Measurements from ENCODE around the gene TRPV5. TPM values are rescaled to one million over a fixed set of nuclear protein-coding genes. Genes with fewer than 3 reads are reported as not detected.

The TRPV5 gene
- total and polyA plus RNA-seq, 2 experiments from 2014 or later, result not detected

DNA sequence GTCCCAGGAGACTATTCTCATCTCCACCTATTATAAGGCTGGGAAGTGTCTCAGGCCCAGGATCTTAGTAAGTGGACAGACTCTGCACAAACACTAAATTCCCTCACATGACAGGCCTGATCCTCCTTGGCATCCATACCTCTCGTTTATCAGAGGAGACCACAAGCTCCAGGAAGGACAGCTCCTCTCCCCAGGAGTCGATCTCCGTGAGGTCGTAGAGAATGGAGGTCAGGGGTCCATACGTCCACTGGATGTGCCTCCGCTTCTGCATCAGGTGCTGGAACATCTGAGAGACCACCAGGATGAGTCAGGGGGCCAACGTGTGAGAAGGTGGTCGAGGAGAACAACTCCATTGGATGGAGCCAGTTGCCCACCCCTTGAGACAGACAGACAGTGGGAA is 5.6 kb downstream of the TRPV5 start:
- DNase-seq, result no peak
- Histone ChIP-seq H3K9me2 (ENCODE audit: insufficient read depth) (no peaks in the 10 kb centered on the region), H2AFZ (no peak overlapping the region), H3K9me3 (ENCODE audit: low read depth) (no peaks in the 10 kb centered on the region), H3K4me2 (ENCODE audit: unreplicated experiment) (no peak overlapping the region), H3K79me2 (ENCODE audit: insufficient read depth) (no peaks in the 10 kb centered on the region), H3K27me3 (replicated peaks; ENCODE audit: insufficient read depth) (no peaks in the 10 kb centered on the region; the same call in none of the 2 replicates), H3K9ac (no peak overlapping the region), H3K4me1 (ENCODE audit: insufficient read depth) (no peaks in the 10 kb centered on the region), H4K20me1 (ENCODE audit: insufficient read depth) (no peaks in the 10 kb centered on the region), H3K36me3 (ENCODE audit: low read depth) (no peaks in the 10 kb centered on the region), H3F3A (ENCODE audit: insufficient read depth) (no peaks in the 10 kb centered on the region), H3K4me3 (no peak overlapping the region), H3K27ac (no peak overlapping the region)
- 15 to 23% methylated on average over 8 of the region's 8 CpGs for WGBS, 2 experiments (ENCODE audit: low coverage in 1 of 2, low lambda C conversion rate in 2 of 2, missing lambda C conversion rate in 2 of 2)
- TF ChIP-seq EZH2phosphoT487 (IDR thresholded peaks at IDR 0.05; ENCODE audit: insufficient read depth, low read depth) (no peak), EZH2 (IDR thresholded peaks at IDR 0.05; ENCODE audit: insufficient read depth, poor library complexity, severe bottlenecking) (no peak)
- in situ Hi-C loops (cut with MboI), result no loop called here

DNA sequence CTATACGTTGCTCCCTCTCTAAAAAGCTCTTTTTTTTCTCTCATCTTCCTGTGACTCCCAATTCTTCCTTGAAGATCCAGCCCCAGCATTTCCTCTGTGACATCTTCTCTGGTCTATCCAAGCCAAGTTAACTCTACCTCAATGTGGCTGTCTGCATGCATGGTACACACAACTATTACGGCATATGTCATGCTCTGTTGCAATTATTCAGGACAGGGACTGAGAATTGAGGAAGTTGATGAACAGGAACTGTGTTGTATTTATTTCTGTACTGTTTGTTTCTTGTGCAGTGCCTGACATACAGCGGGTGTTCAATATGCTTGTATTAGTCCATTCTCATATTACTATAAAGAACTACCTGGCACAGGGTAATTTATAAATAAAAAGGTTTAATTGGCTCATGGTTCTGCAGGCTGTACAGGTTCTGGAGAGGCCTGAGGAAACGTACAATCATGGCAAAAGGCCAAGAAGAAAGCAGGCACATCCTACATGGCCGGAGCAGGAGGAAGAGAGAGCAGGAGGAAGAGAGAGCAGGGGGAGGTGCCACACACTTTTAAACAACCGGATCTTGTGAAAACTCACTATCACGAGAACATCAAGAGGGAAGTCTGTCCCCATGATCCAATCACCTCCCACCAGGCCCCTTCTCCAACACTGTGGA is 6.3 kb downstream of the TRPV5 start:
- Histone ChIP-seq H3K79me2 (ENCODE audit: insufficient read depth) (no peaks in the 10 kb centered on the region), H4K20me1 (ENCODE audit: insufficient read depth) (no peaks in the 10 kb centered on the region), H3K4me2 (ENCODE audit: unreplicated experiment) (no peak overlapping the region), H3K27ac (no peak overlapping the region), H3K4me1 (ENCODE audit: insufficient read depth) (no peaks in the 10 kb centered on the region), H3K9ac (no peak overlapping the region), H3K36me3 (ENCODE audit: low read depth) (no peaks in the 10 kb centered on the region), H3K9me2 (ENCODE audit: insufficient read depth) (no peaks in the 10 kb centered on the region), H2AFZ (no peak overlapping the region), H3F3A (ENCODE audit: insufficient read depth) (no peaks in the 10 kb centered on the region), H3K27me3 (replicated peaks; ENCODE audit: insufficient read depth) (no peaks in the 10 kb centered on the region; the same call in none of the 2 replicates), H3K4me3 (no peak overlapping the region), H3K9me3 (ENCODE audit: low read depth) (no peaks in the 10 kb centered on the region)
- WGBS, 2 experiments (ENCODE audit: low coverage in 1 of 2, low lambda C conversion rate in 2 of 2, missing lambda C conversion rate in 2 of 2), result 29 to 38% methylated on average over 7 of the region's 7 CpGs
- TF ChIP-seq EZH2 (IDR thresholded peaks at IDR 0.05; ENCODE audit: insufficient read depth, poor library complexity, severe bottlenecking), result no peak
- no peak for TF ChIP-seq EZH2phosphoT487 (IDR thresholded peaks at IDR 0.05; ENCODE audit: insufficient read depth, low read depth)
- in situ Hi-C loops (cut with MboI), result no loop called here
- no peak for DNase-seq

DNA sequence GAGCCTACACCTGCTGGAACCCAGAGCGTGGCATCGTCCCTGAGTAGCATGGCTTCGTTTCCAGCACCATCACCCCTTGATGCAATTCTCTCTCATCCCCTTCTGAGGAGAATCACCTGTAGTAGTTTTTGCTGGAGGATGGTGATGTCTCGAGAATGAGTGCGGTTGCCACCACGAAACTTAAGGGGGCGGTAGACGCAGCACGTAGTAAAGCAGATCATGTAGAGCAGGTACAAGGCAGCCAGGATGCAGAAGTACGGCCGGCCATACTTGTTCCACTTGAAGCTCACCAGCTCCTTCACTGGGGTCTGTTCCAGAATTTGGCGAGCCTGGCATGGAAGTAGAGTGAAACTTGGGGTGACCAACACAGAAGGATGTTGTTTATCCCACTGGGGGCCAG is 8.1 kb downstream of the TRPV5 start:
- WGBS, 2 experiments (ENCODE audit: low coverage in 1 of 2, low lambda C conversion rate in 2 of 2, missing lambda C conversion rate in 2 of 2), result 27 to 29% methylated on average over 12 of the region's 12 CpGs

DNA sequence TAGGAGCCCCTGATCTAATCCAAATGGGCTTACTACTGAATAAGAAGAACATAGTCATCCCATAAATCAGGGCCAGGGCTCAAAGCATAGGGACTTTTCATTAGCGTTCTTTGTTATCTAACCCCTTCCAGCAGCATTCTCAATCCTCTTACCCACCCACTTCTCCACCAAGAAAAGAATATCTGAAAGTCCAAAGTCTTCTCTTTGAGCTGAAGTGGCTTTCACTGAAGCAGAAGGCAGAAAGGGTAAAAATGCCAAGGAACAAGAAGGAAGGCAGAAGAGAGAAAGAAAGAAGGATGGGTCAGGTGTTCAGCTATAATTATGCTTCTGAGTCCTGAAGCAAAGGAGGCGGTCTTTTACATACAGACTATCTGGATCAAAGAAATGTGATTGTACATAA is 10.2 kb downstream of the TRPV5 start:
- Histone ChIP-seq H2AFZ (no peak overlapping the region), H3K4me3 (no peak overlapping the region), H3K79me2 (ENCODE audit: insufficient read depth) (no peaks in the 10 kb centered on the region), H3K4me1 (ENCODE audit: insufficient read depth) (no peaks in the 10 kb centered on the region), H3K27me3 (replicated peaks; ENCODE audit: insufficient read depth) (no peaks in the 10 kb centered on the region; the same call in none of the 2 replicates), H3K36me3 (ENCODE audit: low read depth) (no peaks in the 10 kb centered on the region), H3K27ac (no peak overlapping the region), H4K20me1 (ENCODE audit: insufficient read depth) (no peaks in the 10 kb centered on the region), H3K4me2 (ENCODE audit: unreplicated experiment) (no peak overlapping the region), H3K9me3 (ENCODE audit: low read depth) (no peaks in the 10 kb centered on the region), H3K9me2 (ENCODE audit: insufficient read depth) (no peaks in the 10 kb centered on the region), H3K9ac (no peak overlapping the region), H3F3A (ENCODE audit: insufficient read depth) (no peaks in the 10 kb centered on the region)
- TF ChIP-seq EZH2 (IDR thresholded peaks at IDR 0.05; ENCODE audit: insufficient read depth, poor library complexity, severe bottlenecking), result no peak
- TF ChIP-seq EZH2phosphoT487 (IDR thresholded peaks at IDR 0.05; ENCODE audit: insufficient read depth, low read depth), result no peak
- no peak for DNase-seq
- in situ Hi-C loops (cut with MboI), result no loop called here
- WGBS, 2 experiments (ENCODE audit: low coverage in 1 of 2, low lambda C conversion rate in 2 of 2, missing lambda C conversion rate in 2 of 2), result 33 to 34% methylated on average over 2 of the region's 2 CpGs

More for the DNA sequence above, 8.1 kb downstream of the TRPV5 start:
- no peak overlapping the region for H2AFZ ChIP-seq
- H3K4me3 ChIP-seq, result no peak overlapping the region
- no peaks in the 10 kb centered on the region for H3K36me3 ChIP-seq (ENCODE audit: low read depth)
- no peaks in the 10 kb centered on the region for H4K20me1 ChIP-seq (ENCODE audit: insufficient read depth)
- no peaks in the 10 kb centered on the region for H3F3A ChIP-seq (ENCODE audit: insufficient read depth)
- no peaks in the 10 kb centered on the region for H3K9me3 ChIP-seq (ENCODE audit: low read depth)
- H3K4me2 ChIP-seq (ENCODE audit: unreplicated experiment), result no peak overlapping the region
- H3K4me1 ChIP-seq (ENCODE audit: insufficient read depth), result no peaks in the 10 kb centered on the region
- H3K9me2 ChIP-seq (ENCODE audit: insufficient read depth), result no peaks in the 10 kb centered on the region
- H3K9ac ChIP-seq, result no peak overlapping the region
- no peak for TF ChIP-seq EZH2phosphoT487 (IDR thresholded peaks at IDR 0.05; ENCODE audit: insufficient read depth, low read depth)
- no peak for DNase-seq
- no peak overlapping the region for H3K27ac ChIP-seq
- in situ Hi-C loops (cut with MboI), result no loop called here
- H3K27me3 ChIP-seq (replicated peaks; ENCODE audit: insufficient read depth), result no peaks in the 10 kb centered on the region; the same call in none of the 2 replicates
- H3K79me2 ChIP-seq (ENCODE audit: insufficient read depth), result no peaks in the 10 kb centered on the region
